ENCODE data around the gene PHACTR1.

Gene PHACTR1

DNA sequence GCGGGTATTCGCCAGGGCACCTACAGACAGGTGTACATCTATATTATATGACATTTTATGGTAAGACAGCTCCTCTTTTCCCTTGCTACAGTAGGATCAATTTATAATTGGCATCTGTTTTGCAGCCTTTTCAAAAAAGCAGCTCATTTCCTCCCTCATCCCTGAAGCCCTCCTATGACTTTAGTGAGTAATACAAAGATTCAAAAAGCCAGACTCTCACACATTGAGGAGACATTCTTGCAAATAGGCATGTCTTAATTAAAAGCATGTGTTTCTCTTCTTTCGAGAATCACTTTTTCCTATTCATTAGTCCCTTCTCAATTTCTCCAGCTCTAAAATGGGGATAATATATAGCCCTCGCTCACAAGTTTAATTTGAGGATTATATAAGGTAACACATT, 328.3 kb downstream of the PHACTR1 start:
- Histone ChIP-seq H3K4me3 (ENCODE audit: insufficient read depth, low read depth, low read length) (no peak overlapping the region), H3K4me1 (ENCODE audit: control insufficient read depth, insufficient read depth, low read length) (no peaks in the 10 kb centered on the region), H3K36me3 (ENCODE audit: control insufficient read depth, insufficient read depth, low read length) (no peaks in the 10 kb centered on the region), H3K27ac (ENCODE audit: insufficient read depth, low read depth, low read length, poor library complexity, severe bottlenecking) (no peak overlapping the region), H3K27me3 (ENCODE audit: control insufficient read depth, insufficient read depth, low read length, poor library complexity, severe bottlenecking) (no peaks in the 10 kb centered on the region), H3K9me3 (ENCODE audit: control insufficient read depth, low read length) (no peaks in the 10 kb centered on the region)
- WGBS, 2 experiments, result 76 to 88% methylated on average over 2 to 4 of the region's 4 CpGs

DNA sequence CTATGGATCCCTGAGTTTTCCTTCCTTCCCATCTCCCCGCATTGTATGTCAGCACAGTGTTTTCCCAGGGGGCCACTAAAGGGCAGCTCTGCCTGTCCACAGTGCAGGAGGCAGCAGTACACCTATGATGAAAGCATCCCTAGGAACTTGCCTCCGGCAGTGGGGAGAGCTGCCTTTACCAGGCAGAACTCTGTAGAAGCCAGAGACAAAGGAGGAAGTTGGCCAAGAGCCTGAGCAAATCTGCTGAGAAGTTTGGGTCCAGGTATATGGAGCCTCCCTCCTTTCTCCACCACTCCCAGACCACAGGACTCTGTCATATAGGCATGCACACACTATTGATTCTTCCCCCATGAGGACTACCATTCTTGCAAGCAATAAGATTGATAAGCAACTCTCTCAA, 329.1 kb downstream of the PHACTR1 start:
- WGBS, 2 experiments, result 92 to 98% methylated on average over 2 of the region's 2 CpGs
- H3K4me3 ChIP-seq (ENCODE audit: insufficient read depth, low read depth, low read length), result no peak overlapping the region
- no peaks in the 10 kb centered on the region for H3K9me3 ChIP-seq (ENCODE audit: control insufficient read depth, low read length)
- no peaks in the 10 kb centered on the region for H3K27me3 ChIP-seq (ENCODE audit: control insufficient read depth, insufficient read depth, low read length, poor library complexity, severe bottlenecking)
- H3K36me3 ChIP-seq (ENCODE audit: control insufficient read depth, insufficient read depth, low read length), result no peaks in the 10 kb centered on the region
- H3K27ac ChIP-seq (ENCODE audit: insufficient read depth, low read depth, low read length, poor library complexity, severe bottlenecking), result no peak overlapping the region
- no peaks in the 10 kb centered on the region for H3K4me1 ChIP-seq (ENCODE audit: control insufficient read depth, insufficient read depth, low read length)

DNA sequence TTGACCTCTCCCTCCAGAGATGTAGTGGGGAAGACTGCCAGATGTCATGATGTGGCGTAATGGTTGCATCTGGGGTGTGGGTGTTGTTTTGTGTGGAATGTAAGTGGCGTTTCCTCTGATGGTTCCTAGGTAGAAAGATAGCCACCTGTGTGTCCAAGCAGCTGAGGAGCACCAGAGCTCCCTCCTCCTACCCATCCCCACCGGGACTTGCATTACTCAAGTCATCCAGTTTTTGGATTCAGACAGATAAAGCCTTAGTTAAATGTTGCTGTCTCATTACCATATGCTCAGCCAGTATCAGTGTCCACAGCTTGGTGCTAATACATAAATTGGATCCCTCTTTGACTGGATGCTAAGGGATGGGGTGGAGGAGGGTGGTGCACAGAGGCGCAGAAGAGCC, 329.5 kb downstream of the PHACTR1 start:
- Histone ChIP-seq H3K9me3 (ENCODE audit: control insufficient read depth, low read length) (no peaks in the 10 kb centered on the region), H3K27me3 (ENCODE audit: control insufficient read depth, insufficient read depth, low read length, poor library complexity, severe bottlenecking) (no peaks in the 10 kb centered on the region), H3K4me3 (ENCODE audit: insufficient read depth, low read depth, low read length) (no peak overlapping the region), H3K4me1 (ENCODE audit: control insufficient read depth, insufficient read depth, low read length) (no peaks in the 10 kb centered on the region), H3K27ac (ENCODE audit: insufficient read depth, low read depth, low read length, poor library complexity, severe bottlenecking) (no peak overlapping the region), H3K36me3 (ENCODE audit: control insufficient read depth, insufficient read depth, low read length) (no peaks in the 10 kb centered on the region)
- WGBS, 2 experiments, result 96 to 99% methylated on average over 4 of the region's 4 CpGs

DNA sequence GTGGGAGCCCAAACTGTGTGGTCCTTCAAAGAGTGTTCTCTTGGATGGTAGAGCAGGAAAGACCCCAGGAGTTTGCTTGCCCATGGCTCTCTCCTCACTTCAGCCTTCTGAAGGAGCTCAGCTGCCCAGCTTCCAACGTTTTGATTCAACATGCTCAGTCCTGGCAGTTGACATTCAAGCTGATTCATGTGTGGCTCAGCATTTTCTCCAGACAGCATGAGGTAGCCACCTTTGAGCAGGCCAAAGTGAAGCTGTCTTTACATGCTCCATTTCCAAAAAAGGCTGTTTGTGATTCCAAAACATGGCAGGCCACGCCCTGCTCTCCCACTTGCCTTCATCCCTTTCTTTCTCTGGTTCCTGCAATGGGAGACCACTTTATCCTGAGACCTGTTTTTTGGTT, 331.5 kb downstream of the PHACTR1 start:
- Histone ChIP-seq H3K36me3 (ENCODE audit: control insufficient read depth, insufficient read depth, low read length) (no peaks in the 10 kb centered on the region), H3K4me3 (ENCODE audit: insufficient read depth, low read depth, low read length) (no peak overlapping the region), H3K27me3 (ENCODE audit: control insufficient read depth, insufficient read depth, low read length, poor library complexity, severe bottlenecking) (no peaks in the 10 kb centered on the region), H3K27ac (ENCODE audit: insufficient read depth, low read depth, low read length, poor library complexity, severe bottlenecking) (no peak overlapping the region), H3K9me3 (ENCODE audit: control insufficient read depth, low read length) (no peaks in the 10 kb centered on the region), H3K4me1 (ENCODE audit: control insufficient read depth, insufficient read depth, low read length) (no peaks in the 10 kb centered on the region)
- WGBS, 2 experiments, result 82 to 87% methylated on average over 2 of the region's 2 CpGs

DNA sequence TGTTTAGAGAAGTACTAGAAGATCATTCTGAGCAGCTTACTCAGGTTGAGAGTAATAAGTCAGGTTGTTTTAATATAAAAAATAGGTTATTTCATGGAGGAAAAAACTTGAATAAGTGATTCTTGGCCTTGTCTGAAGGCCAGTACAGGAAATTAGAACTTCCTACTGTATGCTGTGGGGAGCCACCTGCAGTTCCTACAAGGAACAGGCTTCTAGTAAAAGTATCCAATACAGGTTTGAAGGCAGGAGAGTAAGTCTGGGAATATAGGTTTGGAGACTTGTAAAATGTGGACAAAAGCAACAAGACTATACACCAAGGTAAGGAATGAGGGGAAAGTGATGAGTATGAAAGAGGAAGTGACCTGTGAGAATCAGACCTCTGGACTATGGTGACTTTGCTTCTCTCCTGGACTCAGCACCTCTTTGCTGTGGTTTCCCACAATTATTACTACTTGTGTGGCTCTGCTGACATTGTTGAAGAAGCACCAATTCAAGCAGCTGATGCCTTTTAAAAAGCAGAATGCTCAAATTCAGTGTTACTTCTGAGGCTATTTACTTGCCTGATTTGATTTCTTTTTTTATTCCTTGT, 333.2 kb downstream of the PHACTR1 start:
- Histone ChIP-seq H3K4me3 (ENCODE audit: insufficient read depth, low read depth, low read length) (no peak overlapping the region), H3K27ac (ENCODE audit: insufficient read depth, low read depth, low read length, poor library complexity, severe bottlenecking) (no peak overlapping the region), H3K4me1 (ENCODE audit: control insufficient read depth, insufficient read depth, low read length) (no peaks in the 10 kb centered on the region), H3K27me3 (ENCODE audit: control insufficient read depth, insufficient read depth, low read length, poor library complexity, severe bottlenecking) (no peaks in the 10 kb centered on the region), H3K36me3 (ENCODE audit: control insufficient read depth, insufficient read depth, low read length) (no peaks in the 10 kb centered on the region), H3K9me3 (ENCODE audit: control insufficient read depth, low read length) (no peaks in the 10 kb centered on the region)

DNA sequence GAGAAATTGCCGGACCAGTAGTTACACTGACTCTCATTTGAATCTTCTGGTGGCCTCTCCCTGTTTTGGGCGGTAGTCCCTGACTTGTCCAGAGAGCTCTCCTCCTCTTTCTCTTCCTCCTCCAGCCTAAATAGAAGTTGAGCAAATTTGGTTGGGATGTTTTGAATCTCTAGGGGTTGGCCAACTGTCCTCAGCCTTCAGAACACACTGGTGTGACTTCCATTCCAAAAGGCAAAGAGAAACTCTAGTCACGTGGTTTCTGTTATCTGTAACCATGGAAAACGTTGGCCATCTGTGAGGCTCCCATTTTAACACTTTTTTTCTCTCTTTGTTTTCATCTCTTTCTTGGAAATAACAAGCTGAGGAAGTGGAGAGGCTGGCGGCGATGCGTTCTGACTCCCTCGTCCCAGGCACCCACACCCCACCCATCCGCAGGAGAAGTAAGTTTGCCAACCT, 336.5 kb downstream of the PHACTR1 start:
- Histone ChIP-seq H3K4me1 (ENCODE audit: control insufficient read depth, insufficient read depth, low read length) (no peaks in the 10 kb centered on the region), H3K27ac (ENCODE audit: insufficient read depth, low read depth, low read length, poor library complexity, severe bottlenecking) (no peak overlapping the region), H3K27me3 (ENCODE audit: control insufficient read depth, insufficient read depth, low read length, poor library complexity, severe bottlenecking) (no peaks in the 10 kb centered on the region), H3K4me3 (ENCODE audit: insufficient read depth, low read depth, low read length) (no peak overlapping the region), H3K36me3 (ENCODE audit: control insufficient read depth, insufficient read depth, low read length) (no peaks in the 10 kb centered on the region), H3K9me3 (ENCODE audit: control insufficient read depth, low read length) (no peaks in the 10 kb centered on the region)
- WGBS, 2 experiments, result 92 to 95% methylated on average over 8 to 9 of the region's 9 CpGs

DNA sequence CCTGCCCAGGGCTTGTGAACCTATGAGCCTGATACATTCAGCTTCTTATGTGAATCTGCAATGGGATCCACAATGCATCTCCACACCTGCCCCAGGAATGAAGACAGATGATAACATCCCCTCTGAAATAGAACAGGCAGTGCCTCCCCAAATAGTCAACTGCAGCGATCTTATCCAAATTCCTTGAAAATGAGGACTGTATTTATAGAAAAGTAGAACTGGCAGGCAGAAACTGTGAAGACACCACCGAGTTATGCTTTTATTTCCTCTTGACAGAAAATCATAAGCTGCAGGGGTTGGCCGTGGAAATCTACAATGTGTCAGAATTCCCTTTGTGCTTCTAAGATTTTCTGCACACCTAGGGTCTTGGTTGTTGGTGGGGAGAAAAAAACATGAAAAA, 341.5 kb downstream of the PHACTR1 start:
- Histone ChIP-seq H3K4me1 (ENCODE audit: control insufficient read depth, insufficient read depth, low read length) (no peaks in the 10 kb centered on the region), H3K36me3 (ENCODE audit: control insufficient read depth, insufficient read depth, low read length) (no peaks in the 10 kb centered on the region), H3K27me3 (ENCODE audit: control insufficient read depth, insufficient read depth, low read length, poor library complexity, severe bottlenecking) (no peaks in the 10 kb centered on the region), H3K27ac (ENCODE audit: insufficient read depth, low read depth, low read length, poor library complexity, severe bottlenecking) (no peak overlapping the region), H3K4me3 (ENCODE audit: insufficient read depth, low read depth, low read length) (no peak overlapping the region), H3K9me3 (ENCODE audit: control insufficient read depth, low read length) (no peaks in the 10 kb centered on the region)
- 96 to 97% methylated on average over 3 of the region's 3 CpGs for WGBS, 2 experiments

DNA sequence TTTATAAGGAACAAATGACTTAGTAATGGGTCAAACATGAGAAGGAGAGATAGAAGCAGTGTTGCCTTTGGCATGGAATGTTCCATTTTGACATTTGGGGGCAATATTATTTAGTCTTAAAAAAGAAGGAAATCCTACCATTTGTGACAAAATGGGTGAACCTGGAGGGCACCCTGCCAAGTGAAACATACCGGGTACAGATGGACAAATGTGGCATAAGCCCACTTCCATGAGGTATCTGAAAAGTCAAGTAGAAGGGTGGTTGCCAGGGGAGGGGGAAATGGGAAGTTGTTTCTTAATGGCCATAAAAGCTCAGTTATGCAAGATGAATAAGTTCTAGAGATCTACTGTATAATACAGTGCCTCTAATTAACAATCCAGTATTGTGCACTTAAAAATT, 342.5 kb downstream of the PHACTR1 start:
- Histone ChIP-seq H3K36me3 (ENCODE audit: control insufficient read depth, insufficient read depth, low read length) (no peaks in the 10 kb centered on the region), H3K27me3 (ENCODE audit: control insufficient read depth, insufficient read depth, low read length, poor library complexity, severe bottlenecking) (no peaks in the 10 kb centered on the region), H3K27ac (ENCODE audit: insufficient read depth, low read depth, low read length, poor library complexity, severe bottlenecking) (no peak overlapping the region), H3K9me3 (ENCODE audit: control insufficient read depth, low read length) (no peaks in the 10 kb centered on the region), H3K4me3 (ENCODE audit: insufficient read depth, low read depth, low read length) (no peak overlapping the region), H3K4me1 (ENCODE audit: control insufficient read depth, insufficient read depth, low read length) (no peaks in the 10 kb centered on the region)
- 94 to 100% methylated on average over 1 of the region's 1 CpG for WGBS, 2 experiments

DNA sequence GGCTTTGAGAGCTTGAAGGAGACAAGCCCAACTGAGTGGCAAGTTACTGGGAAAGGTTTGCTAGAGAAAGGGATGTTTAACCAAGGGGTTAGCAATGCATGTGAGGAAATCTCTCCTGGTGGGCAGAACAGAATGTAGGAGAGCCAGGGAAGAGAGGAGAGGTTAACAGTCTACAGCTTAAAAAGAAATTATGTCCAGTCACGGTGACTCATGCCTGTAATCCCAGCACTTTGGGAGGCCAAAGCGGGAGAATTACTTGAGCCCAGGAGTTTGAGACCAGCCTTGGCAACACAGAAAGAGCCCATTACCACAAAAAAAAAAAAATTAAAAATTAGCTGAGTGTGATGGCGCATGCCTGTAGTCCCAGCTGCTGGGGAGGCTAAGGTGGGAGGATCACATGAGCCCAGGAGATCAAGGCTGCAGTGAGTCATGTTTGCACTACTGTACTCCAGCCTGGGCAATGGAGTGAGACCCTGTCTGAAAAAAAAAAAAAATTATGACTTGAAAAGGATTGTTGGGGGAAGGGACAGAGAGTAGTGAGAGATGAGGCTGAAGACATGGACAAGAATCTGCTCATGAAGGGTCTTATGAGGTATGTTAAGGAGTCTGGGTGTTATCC, 346.8 kb downstream of the PHACTR1 start:
- Histone ChIP-seq H3K9me3 (ENCODE audit: control insufficient read depth, low read length) (no peaks in the 10 kb centered on the region), H3K4me3 (ENCODE audit: insufficient read depth, low read depth, low read length) (no peak overlapping the region), H3K4me1 (ENCODE audit: control insufficient read depth, insufficient read depth, low read length) (no peaks in the 10 kb centered on the region), H3K36me3 (ENCODE audit: control insufficient read depth, insufficient read depth, low read length) (no peaks in the 10 kb centered on the region), H3K27me3 (ENCODE audit: control insufficient read depth, insufficient read depth, low read length, poor library complexity, severe bottlenecking) (no peaks in the 10 kb centered on the region), H3K27ac (ENCODE audit: insufficient read depth, low read depth, low read length, poor library complexity, severe bottlenecking) (no peak overlapping the region)
- 93 to 96% methylated on average over 3 of the region's 3 CpGs for WGBS, 2 experiments

DNA sequence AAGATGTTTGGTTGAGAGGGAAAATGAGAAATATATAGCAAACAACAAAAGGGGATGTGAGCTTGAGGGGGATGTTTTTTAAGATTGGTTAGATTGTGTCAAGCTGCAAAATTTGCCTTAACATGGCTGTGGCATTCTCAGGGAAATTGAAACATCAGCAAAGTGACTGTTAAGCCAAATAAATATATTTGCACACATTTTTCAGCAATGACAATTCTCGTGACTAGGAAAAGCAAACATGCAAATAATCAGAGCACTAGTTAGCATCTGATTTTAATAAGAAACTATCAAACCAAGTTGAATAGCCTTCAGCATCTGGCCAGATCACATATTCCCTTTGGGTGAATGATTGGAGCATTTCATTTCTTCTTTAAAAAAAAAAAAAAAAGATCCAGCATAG, 349.0 kb downstream of the PHACTR1 start:
- Histone ChIP-seq H3K4me1 (ENCODE audit: control insufficient read depth, insufficient read depth, low read length) (no peaks in the 10 kb centered on the region), H3K27ac (ENCODE audit: insufficient read depth, low read depth, low read length, poor library complexity, severe bottlenecking) (no peak overlapping the region), H3K4me3 (ENCODE audit: insufficient read depth, low read depth, low read length) (no peak overlapping the region), H3K36me3 (ENCODE audit: control insufficient read depth, insufficient read depth, low read length) (no peaks in the 10 kb centered on the region), H3K27me3 (ENCODE audit: control insufficient read depth, insufficient read depth, low read length, poor library complexity, severe bottlenecking) (no peaks in the 10 kb centered on the region), H3K9me3 (ENCODE audit: control insufficient read depth, low read length) (no peaks in the 10 kb centered on the region)
- WGBS, 2 experiments, result 93 to 94% methylated on average over 1 of the region's 1 CpG
